ENCODE results near the gene PAGE5.

PAGE5 gene

GRCh38 chrX:55220119-55220794 is at the start of gene PAGE5:
Gene PAGE5, plus strand, starts transcription at chrX:55220346. Its CDS starts 1,037 bp downstream, at chrX:55221383.
- DNase-seq (ENCODE audit: low read depth), result no peak

GRCh38 chrX:55187281-55187680 is 32.9 kb upstream of the PAGE5 start:
- no peak for DNase-seq (ENCODE audit: low read depth)

- DNase-seq (ENCODE audit: low read depth), result no peak
Observed at GRCh38 chrX:55196688-55197087, 23.5 kb upstream of the PAGE5 start.

GRCh38 chrX:55201930-55202579 is 18.1 kb upstream of the PAGE5 start:
- DNase-seq (ENCODE audit: low read depth), result no peak

- no peak for DNase-seq (ENCODE audit: low read depth)
Observed at GRCh38 chrX:55206162-55206941, 13.8 kb upstream of the PAGE5 start.

GRCh38 chrX:55210931-55211677 is 9.0 kb upstream of the PAGE5 start:
- DNase-seq (ENCODE audit: low read depth), result no peak

- DNase-seq (ENCODE audit: low read depth), result no peak
Observed at GRCh38 chrX:55213381-55213780, 6.8 kb upstream of the PAGE5 start.

GRCh38 chrX:55240788-55241340 is 20.7 kb downstream of the PAGE5 start:
- no peak for DNase-seq (ENCODE audit: low read depth)

- no peak for DNase-seq (ENCODE audit: low read depth)
Observed at GRCh38 chrX:55253528-55253927, 33.4 kb downstream of the PAGE5 start.

GRCh38 chrX:55260806-55261205 is 40.7 kb downstream of the PAGE5 start:
- DNase-seq (ENCODE audit: low read depth), result no peak

- DNase-seq (ENCODE audit: low read depth), result no peak
Observed at GRCh38 chrX:55264816-55265215, 44.7 kb downstream of the PAGE5 start, which contains the start of gene PAGE3. Gene PAGE3, minus strand, starts transcription at chrX:55264916. Its CDS starts 1,013 bp downstream, at chrX:55263903.
